HepG2 (cell line): Measurements from ENCODE around the gene SIGLEC9. TPM values are rescaled to one million over a fixed set of nuclear protein-coding genes. Genes with fewer than 3 reads are reported as not detected.

Experiments
- AGO1 ChIP-seq: fragments of 200-400 bp; formaldehyde crosslinking; IDR thresholded peaks from 2 replicates; pipeline ENCODE4 v1.6.1; 2017; ENCODE audit warnings: mild to moderate bottlenecking, low read depth, low read length, moderate library complexity; ENCODE audit not compliant: poor library complexity, severe bottlenecking
- CCAR2 ChIP-seq: fragments of 200-400 bp; formaldehyde crosslinking; optimal IDR thresholded peaks from 2 replicates; pipeline ENCODE3; 2018; ENCODE audit warnings: low read depth, mild to moderate bottlenecking, low read length, moderate library complexity
- CEBPB ChIP-seq: IDR thresholded peaks from 2 replicates; pipeline ENCODE4 v1.6.1; 2011; ENCODE audit warnings: low read depth, low read length, improper control_type of control experiment, borderline replicate concordance
- DMAP1 ChIP-seq: IDR thresholded peaks from 2 replicates; pipeline ENCODE4 v1.6.1; 2016
- FOXK2 ChIP-seq: fragments of 450-650 bp; IDR thresholded peaks from 2 replicates; pipeline ENCODE4 v1.6.1; 2016
- GABPA ChIP-seq, 2 experiments: IDR thresholded peaks; 2 replicates each; pipeline ENCODE4 v1.6.1; 2011 to 2016; ENCODE audit warnings: low read depth in 2 of 2, low read length in 1 of 2, missing biosample characterization in 1 of 2, missing genetic modification characterization in 1 of 2
- HIVEP1 ChIP-seq: sonication (generic); formaldehyde crosslinking; IDR thresholded peaks from 2 replicates; pipeline ENCODE4 v1.4.0; 2020; ENCODE audit warnings: mild to moderate bottlenecking, missing genetic modification reagents
- HOXA3 ChIP-seq: sonication (generic); formaldehyde crosslinking; IDR thresholded peaks from 2 replicates; pipeline ENCODE4 v1.5.0; 2020; ENCODE audit warnings: missing genetic modification reagents
- MAZ ChIP-seq, 2 experiments: sonication (generic) in 1 of 2; formaldehyde crosslinking in 1 of 2; IDR thresholded peaks; 2 replicates each; pipeline versions ENCODE4 v1.5.0 to v1.6.1; 2012 to 2020; ENCODE audit warnings: low read depth in 2 of 2, mild to moderate bottlenecking in 2 of 2, borderline replicate concordance in 1 of 2, improper control_type of control experiment in 1 of 2, low read length in 1 of 2, missing genetic modification reagents in 1 of 2, moderate library complexity in 1 of 2
- NCOA2 ChIP-seq: sonication (generic); formaldehyde crosslinking; IDR thresholded peaks from 2 replicates; pipeline ENCODE4 v1.8.0; 2022; ENCODE audit warnings: inconsistent platforms
- NFYC ChIP-seq: IDR thresholded peaks from 2 replicates; pipeline ENCODE4 v1.6.1; 2016; ENCODE audit warnings: missing genetic modification reagents, missing compliant biosample characterization
- NR2C2 ChIP-seq: sonication (generic); formaldehyde crosslinking; IDR thresholded peaks from 2 replicates; pipeline ENCODE4 v1.4.0; 2020; ENCODE audit warnings: missing genetic modification reagents, mild to moderate bottlenecking, moderate library complexity, borderline replicate concordance
- RBM22 ChIP-seq: fragments of 200-400 bp; formaldehyde crosslinking; optimal IDR thresholded peaks from 2 replicates; pipeline ENCODE3; 2017; ENCODE audit warnings: mild to moderate bottlenecking, low read length, moderate library complexity
- RFXAP ChIP-seq: sonication (generic); formaldehyde crosslinking; IDR thresholded peaks from 2 replicates; pipeline ENCODE4 v1.4.0; 2020; ENCODE audit warnings: missing genetic modification reagents, borderline replicate concordance
- TEAD3 ChIP-seq: optimal IDR thresholded peaks from 2 replicates; pipeline ENCODE3; 2016; ENCODE audit warnings: borderline replicate concordance
- ZFP62 ChIP-seq: sonication (generic); formaldehyde crosslinking; IDR thresholded peaks from 2 replicates; pipeline ENCODE4 v1.4.0; 2020; ENCODE audit warnings: missing genetic modification reagents
- ZFY ChIP-seq: sonication (generic); formaldehyde crosslinking; IDR thresholded peaks from 2 replicates; pipeline ENCODE4 v1.4.0; 2020; ENCODE audit warnings: missing genetic modification reagents
- ZNF10 ChIP-seq: sonication (generic); formaldehyde crosslinking; IDR thresholded peaks from 2 replicates; pipeline ENCODE4 v1.4.0; 2020; ENCODE audit warnings: mild to moderate bottlenecking, low read depth, missing genetic modification reagents, borderline replicate concordance
- ZNF335 ChIP-seq: sonication (generic); formaldehyde crosslinking; IDR thresholded peaks from 2 replicates; pipeline ENCODE4 v1.4.0; 2020; ENCODE audit warnings: missing genetic modification reagents
- polyA plus RNA-seq, 8 experiments: library from polyadenylated mRNA; depleted of rRNA in 3 of 8; stranded (reverse) in 7 of 8; unstranded in 1 of 8; fragments of >200 nt; fragmentation: Illumina TruSeq in 4 of 8; extraction: Trizol in 4 of 8; gene quantifications; 2 replicates each; pipeline versions ENCODE4 v1.2.1 to v1.2.3, GENCODE V29; 2011 to 2016; ENCODE audit warnings: low read depth in 4 of 8, missing spikeins in 1 of 8, mixed read lengths in 1 of 8; ENCODE audit not compliant: insufficient read depth in 1 of 8
- total RNA-seq, 5 experiments: library from RNA; depleted of rRNA; stranded (reverse); fragments of >200 nt; fragmentation: Illumina TruSeq; extraction: Trizol; gene quantifications; 2 replicates each; pipeline ENCODE4 v1.2.3, GENCODE V29; 2016; ENCODE audit warnings: low read depth in 1 of 5
- TF ChIP-seq, protein P1 (sequence below): sonication (generic); formaldehyde crosslinking; IDR thresholded peaks from 2 replicates; pipeline ENCODE4 v1.4.0; 2020; ENCODE audit warnings: missing genetic modification reagents; ENCODE audit errors: not compliant biosample characterization
- TF ChIP-seq, protein P2 (sequence below): sonication (generic); formaldehyde crosslinking; IDR thresholded peaks from 2 replicates; pipeline ENCODE4 v1.8.1; 2023; ENCODE audit warnings: missing genetic modification reagents, mild to moderate bottlenecking, borderline replicate concordance
- TF ChIP-seq, protein P3 (sequence below): IDR thresholded peaks from 2 replicates; pipeline ENCODE4 v1.6.1; 2018; ENCODE audit warnings: missing genetic modification reagents, mild to moderate bottlenecking, missing compliant biosample characterization
- TF ChIP-seq, protein P4 (sequence below): sonication (generic); formaldehyde crosslinking; IDR thresholded peaks from 2 replicates; pipeline ENCODE4 v1.9.0; 2021; ENCODE audit warnings: missing genetic modification reagents, borderline replicate concordance
- TF ChIP-seq, protein P5 (sequence below): sonication (generic); formaldehyde crosslinking; IDR thresholded peaks from 2 replicates; pipeline ENCODE4 v1.4.0; 2020; ENCODE audit warnings: mild to moderate bottlenecking, low read depth, missing genetic modification reagents

Gene SIGLEC9
- total and polyA plus RNA-seq, 2 of the 13 experiments (the other 11 are each of a cell fraction or from before 2014, with no cell fraction given): not detected

DNA sequence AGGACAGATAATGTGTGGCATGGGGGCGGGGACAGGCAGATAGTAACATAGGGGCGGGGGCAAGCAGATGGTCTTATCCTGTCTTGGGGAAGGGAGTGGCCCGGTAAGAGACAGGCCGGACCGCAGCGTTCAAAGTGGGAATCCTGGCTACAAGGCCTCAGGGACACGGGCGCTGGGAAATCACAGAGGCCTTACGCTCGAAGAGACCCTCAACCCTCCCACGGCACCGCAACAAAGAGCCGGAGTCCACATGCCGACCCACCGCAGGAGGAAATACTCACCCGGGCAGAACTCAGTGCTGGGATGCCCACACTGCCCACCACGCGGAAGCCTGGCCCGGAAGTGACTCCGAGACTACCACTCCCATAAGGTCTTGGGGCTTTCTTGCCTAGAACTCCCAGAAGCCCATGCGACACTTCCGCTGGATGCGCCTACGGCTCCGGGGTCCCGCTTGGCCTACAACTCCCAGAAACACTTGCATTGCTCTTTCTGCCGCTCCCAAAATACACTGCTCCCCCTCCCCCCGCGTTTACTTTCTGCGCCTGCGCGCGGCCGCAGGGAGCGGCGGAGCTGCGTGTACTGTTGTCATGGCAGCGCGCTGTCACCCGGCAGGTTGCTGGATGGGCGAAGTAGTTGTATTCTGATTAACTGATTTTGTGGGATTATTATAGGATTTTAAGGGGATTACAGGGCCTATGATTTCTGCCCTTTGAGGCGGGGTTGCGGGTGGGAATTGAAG is 16.5 kb upstream of the SIGLEC9 start, which contains the start of gene CTU1 (continued):
- TF ChIP-seq, protein P1, sequence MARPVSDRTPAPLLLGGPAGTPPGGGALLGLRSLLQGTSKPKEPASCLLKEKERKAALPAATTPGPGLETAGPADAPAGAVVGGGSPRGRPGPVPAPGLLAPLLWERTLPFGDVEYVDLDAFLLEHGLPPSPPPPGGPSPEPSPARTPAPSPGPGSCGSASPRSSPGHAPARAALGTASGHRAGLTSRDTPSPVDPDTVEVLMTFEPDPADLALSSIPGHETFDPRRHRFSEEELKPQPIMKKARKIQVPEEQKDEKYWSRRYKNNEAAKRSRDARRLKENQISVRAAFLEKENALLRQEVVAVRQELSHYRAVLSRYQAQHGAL: no peak
- TF ChIP-seq, protein P2, sequence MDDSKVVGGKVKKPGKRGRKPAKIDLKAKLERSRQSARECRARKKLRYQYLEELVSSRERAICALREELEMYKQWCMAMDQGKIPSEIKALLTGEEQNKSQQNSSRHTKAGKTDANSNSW: no peak
- no peak for TF ChIP-seq AGO1
- 0 out of 2 replicates have a peak, but pooled peaks have one; percentile 12 for TF ChIP-seq NCOA2 (CRISPR knock-in tag)
- TF ChIP-seq, protein P3, sequence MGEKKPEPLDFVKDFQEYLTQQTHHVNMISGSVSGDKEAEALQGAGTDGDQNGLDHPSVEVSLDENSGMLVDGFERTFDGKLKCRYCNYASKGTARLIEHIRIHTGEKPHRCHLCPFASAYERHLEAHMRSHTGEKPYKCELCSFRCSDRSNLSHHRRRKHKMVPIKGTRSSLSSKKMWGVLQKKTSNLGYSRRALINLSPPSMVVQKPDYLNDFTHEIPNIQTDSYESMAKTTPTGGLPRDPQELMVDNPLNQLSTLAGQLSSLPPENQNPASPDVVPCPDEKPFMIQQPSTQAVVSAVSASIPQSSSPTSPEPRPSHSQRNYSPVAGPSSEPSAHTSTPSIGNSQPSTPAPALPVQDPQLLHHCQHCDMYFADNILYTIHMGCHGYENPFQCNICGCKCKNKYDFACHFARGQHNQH (CRISPR knock-in tag): 0 out of 2 replicates have a peak, but pooled peaks have one; percentile 36
- peak; percentile 91 for TF ChIP-seq GABPA (IDR thresholded peaks at IDR 0.05; ENCODE audit: low read depth, low read length)
- peak; percentile 99 for TF ChIP-seq GABPA (CRISPR knock-in tag; IDR thresholded peaks at IDR 0.05; ENCODE audit: low read depth)
- peak; percentile 58 for TF ChIP-seq RBM22
- TF ChIP-seq CEBPB: 0 out of 2 replicates have a peak, but pooled peaks have one; percentile 7
- peak; percentile 89 for TF ChIP-seq RFXAP (CRISPR knock-in tag)
- 0 out of 2 replicates have a peak, but pooled peaks have one; percentile 18 for TF ChIP-seq FOXK2
- TF ChIP-seq, protein P4, sequence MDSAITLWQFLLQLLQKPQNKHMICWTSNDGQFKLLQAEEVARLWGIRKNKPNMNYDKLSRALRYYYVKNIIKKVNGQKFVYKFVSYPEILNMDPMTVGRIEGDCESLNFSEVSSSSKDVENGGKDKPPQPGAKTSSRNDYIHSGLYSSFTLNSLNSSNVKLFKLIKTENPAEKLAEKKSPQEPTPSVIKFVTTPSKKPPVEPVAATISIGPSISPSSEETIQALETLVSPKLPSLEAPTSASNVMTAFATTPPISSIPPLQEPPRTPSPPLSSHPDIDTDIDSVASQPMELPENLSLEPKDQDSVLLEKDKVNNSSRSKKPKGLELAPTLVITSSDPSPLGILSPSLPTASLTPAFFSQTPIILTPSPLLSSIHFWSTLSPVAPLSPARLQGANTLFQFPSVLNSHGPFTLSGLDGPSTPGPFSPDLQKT: peak; percentile 77; the same call in 1 of the 2 replicates
- TF ChIP-seq ZFP62: peak; percentile 87; the same call in 1 of the 2 replicates
- peak; percentile 37; the same call in 1 of the 2 replicates for TF ChIP-seq NFYC (CRISPR knock-in tag)
- TF ChIP-seq TEAD3 (CRISPR knock-in tag): peak; percentile 63
- TF ChIP-seq NR2C2 (CRISPR knock-in tag): peak; percentile 94
- peak; percentile 95 for TF ChIP-seq MAZ (IDR thresholded peaks at IDR 0.05; ENCODE audit: borderline replicate concordance, low read depth, low read length)
- TF ChIP-seq MAZ (CRISPR knock-in tag; IDR thresholded peaks at IDR 0.05; ENCODE audit: low read depth): no peak
- TF ChIP-seq CCAR2: no peak
- TF ChIP-seq, protein P5, sequence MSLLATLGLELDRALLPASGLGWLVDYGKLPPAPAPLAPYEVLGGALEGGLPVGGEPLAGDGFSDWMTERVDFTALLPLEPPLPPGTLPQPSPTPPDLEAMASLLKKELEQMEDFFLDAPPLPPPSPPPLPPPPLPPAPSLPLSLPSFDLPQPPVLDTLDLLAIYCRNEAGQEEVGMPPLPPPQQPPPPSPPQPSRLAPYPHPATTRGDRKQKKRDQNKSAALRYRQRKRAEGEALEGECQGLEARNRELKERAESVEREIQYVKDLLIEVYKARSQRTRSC: no peak
- TF ChIP-seq ZFY: peak; percentile 95
- peak; percentile 70; the same call in 1 of the 2 replicates for TF ChIP-seq ZNF335 (CRISPR knock-in tag)
- TF ChIP-seq DMAP1 (CRISPR knock-in tag): peak; percentile 91
- no peak for TF ChIP-seq HIVEP1 (CRISPR knock-in tag)
- peak; percentile 69; the same call in 1 of the 2 replicates for TF ChIP-seq HOXA3 (CRISPR knock-in tag)
- no peak for TF ChIP-seq ZNF10 (CRISPR knock-in tag)
